ENCODE data around the gene DPRX. TPM values are rescaled to one million over a fixed set of nuclear protein-coding genes. Genes with fewer than 3 reads are reported as not detected.

The DPRX gene
- not detected in 2 replicates for total RNA-seq (2014; rRNA removed; shearing (Covaris generic))

GRCh38 chr19:53631949-53632407, at the start of gene DPRX:
DPRX (plus strand) TSS chr19:53631999; CDS start chr19:53632107, 108 bp downstream.
- DNase-seq (ENCODE audit: low read depth): no peak

- no peak for DNase-seq (ENCODE audit: low read depth)
Measured at GRCh38 chr19:53583181-53583580, 48.6 kb upstream of the DPRX start.

DNA sequence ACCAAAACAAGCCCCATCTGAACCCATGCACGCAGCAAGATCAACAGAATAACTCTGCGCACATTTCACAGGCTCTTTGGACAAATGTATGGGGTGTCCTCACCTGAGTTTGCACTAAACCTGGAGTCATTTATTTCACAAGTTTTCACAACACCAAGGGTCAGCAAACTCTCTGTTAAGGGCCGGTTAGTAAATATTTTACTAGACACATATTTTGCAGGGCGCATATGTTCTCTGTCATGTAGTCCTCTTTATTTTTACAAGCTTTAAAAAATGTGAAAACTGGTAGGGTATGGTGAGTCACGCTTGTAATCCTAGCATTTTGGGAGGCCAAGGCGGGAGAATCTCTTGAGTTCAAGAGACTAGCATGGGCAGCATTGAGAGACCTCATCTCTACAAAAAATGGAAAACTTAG, 45.5 kb upstream of the DPRX start:
- DNase-seq (ENCODE audit: low read depth): no peak

GRCh38 chr19:53594811-53595509, 36.8 kb upstream of the DPRX start:
- no peak for DNase-seq (ENCODE audit: low read depth)

DNA sequence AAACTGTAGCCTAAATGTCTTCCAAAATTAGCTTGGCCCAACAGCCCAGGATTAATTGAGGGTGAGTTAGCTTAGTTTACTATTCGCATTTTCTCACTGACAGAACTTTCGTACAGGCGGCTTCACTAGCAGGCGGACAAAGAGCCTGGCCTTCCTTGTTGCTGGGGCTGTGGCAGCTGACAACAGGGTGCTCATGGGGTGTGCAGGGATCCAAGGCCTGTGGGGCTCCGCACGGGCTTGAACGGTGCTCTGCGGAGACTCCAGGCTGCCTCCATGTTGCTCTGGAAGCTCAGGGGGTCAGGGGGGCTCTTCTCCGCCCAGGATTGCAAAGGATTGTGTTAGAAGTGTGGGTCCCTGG, 36.3 kb upstream of the DPRX start:
- DNase-seq (ENCODE audit: low read depth): no peak

GRCh38 chr19:53596056-53596455, 35.7 kb upstream of the DPRX start:
- DNase-seq (ENCODE audit: low read depth): no peak

GRCh38 chr19:53597023-53597422, 34.8 kb upstream of the DPRX start:
- DNase-seq (ENCODE audit: low read depth): no peak

DNA sequence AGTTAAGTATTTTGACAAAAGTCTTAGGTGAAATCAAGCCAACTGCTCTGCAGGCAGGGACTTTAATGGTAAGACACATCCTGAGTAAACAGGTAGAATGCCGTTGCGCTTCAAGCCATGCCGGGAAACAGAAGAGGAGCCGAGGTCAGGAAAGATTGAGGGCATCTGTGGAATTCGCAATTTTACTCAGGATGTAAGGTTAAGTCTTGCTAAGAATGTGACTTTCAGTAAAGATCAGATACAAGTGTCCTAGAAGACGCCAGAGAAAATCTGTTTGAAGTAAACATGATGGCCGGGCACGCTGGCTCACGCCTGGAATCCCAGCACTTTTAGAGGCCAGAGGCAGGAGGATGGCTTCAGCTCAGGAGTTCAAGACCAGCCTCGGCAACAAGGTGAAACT, 33.4 kb upstream of the DPRX start:
- DNase-seq (ENCODE audit: low read depth): no peak

DNA sequence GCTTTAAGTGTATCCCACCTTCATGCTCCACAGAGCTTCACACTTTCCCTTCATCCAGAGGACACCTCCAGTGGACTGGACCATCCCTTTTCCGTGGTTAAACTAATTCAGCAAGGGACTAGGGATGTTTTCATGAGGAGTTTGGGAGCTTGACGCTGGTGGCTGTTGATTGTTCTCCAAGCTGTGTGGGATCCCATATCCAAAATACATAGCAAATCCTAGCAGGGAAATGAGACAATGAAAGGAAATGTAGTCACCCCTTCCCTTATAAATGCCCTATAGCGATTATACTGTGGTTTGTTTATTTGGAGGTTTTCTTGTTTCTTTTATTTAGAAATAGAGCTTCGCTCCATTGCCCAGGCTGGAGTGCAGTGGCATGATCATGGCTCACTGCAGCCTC, 31.6 kb upstream of the DPRX start:
- DNase-seq (ENCODE audit: low read depth): no peak

DNA sequence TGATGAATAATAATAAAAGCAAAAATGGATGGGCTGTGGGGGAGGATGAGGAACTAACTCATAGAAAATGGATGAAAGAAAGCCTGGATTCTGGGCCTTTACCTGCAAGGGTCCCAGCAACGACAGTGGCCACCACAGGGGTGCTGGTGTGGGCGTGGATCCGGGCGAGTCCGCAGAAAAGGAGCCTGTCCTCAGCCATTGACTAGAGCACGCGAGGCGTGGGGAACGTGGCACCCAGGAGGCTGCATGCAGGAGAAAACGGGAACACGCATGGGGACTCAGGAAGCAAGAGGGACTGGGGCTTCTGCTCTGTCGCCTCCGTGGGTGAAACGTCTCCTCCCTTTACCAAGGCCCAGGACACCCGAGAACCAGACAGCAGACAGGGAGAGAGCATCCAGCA, 25.8 kb upstream of the DPRX start:
- no peak for DNase-seq (ENCODE audit: low read depth)

GRCh38 chr19:53608381-53608780, 23.4 kb upstream of the DPRX start:
- DNase-seq (ENCODE audit: low read depth): no peak

- DNase-seq (ENCODE audit: low read depth): no peak
Measured at GRCh38 chr19:53612762-53613526, 18.9 kb upstream of the DPRX start.

DNA sequence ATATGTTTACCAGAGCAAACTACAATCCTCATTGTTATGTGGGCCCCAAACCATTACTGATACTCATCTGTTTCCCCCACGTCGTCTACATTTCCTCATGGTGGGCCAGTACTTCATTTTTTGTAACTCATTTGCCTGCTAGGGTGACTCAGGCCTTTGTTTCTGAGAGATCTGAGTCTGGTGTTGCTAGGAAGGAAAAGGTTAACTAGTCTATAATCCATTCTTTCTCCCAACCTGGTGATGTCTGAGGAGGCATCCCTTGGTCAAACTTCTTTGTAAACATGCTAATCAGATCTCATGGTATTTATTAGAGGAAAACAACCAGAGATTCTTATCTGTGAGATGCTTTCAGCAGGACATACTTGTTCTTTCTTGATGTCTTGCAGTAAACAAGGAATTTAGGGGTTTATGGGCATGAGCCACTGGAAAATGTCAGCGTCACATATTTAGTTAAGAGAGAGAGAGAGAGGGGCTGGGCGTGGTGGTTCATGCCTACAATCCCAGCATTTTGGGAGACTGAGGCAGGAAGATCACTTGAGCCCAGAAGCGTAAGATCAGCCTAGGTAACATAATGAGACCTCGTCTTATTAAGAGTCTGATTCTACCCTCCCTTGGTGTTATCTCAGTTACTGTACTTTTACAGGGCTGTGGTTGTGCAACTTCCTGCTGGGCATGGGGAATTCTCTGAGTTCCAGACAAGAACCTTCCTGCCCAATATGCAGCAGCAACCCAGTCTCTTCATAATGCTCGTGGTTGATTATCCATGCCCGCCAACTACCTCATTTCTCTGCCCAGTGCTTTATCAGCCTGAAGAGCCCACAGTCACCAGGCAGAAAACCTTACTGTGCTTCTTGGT, 9.7 kb upstream of the DPRX start:
- DNase-seq (ENCODE audit: low read depth): no peak

GRCh38 chr19:53624771-53625545, 6.8 kb upstream of the DPRX start:
- no peak for DNase-seq (ENCODE audit: low read depth)

- DNase-seq (ENCODE audit: low read depth): no peak
Measured at GRCh38 chr19:53626486-53626885, 5.3 kb upstream of the DPRX start.

- no peak for DNase-seq (ENCODE audit: low read depth)
Measured at GRCh38 chr19:53626976-53627375, 4.8 kb upstream of the DPRX start.

GRCh38 chr19:53634768-53635167, 3.0 kb downstream of the DPRX start:
- no peak for DNase-seq (ENCODE audit: low read depth)

DNA sequence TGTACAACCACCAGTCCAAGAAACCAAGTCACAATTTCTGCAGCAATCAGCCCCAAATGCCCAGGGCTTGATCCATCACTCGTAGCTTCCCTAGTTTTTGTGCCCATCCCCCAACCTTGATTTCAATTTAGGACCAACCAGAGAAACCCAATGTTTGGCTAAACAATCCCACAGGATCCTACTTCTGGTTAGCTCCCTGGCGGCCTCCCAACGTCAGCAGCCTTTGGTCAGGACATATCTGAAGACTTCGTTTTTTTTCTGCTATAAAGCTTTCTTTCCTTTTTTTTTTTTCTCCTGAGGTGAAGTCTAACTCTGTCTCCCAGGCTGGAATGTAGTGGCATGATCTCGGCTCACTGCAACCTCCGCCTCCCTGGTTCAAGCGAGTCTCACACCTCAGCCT, 7.7 kb downstream of the DPRX start:
- no peak for DNase-seq (ENCODE audit: low read depth)

GRCh38 chr19:53642381-53643099, 10.7 kb downstream of the DPRX start:
- no peak for DNase-seq (ENCODE audit: low read depth)

DNA sequence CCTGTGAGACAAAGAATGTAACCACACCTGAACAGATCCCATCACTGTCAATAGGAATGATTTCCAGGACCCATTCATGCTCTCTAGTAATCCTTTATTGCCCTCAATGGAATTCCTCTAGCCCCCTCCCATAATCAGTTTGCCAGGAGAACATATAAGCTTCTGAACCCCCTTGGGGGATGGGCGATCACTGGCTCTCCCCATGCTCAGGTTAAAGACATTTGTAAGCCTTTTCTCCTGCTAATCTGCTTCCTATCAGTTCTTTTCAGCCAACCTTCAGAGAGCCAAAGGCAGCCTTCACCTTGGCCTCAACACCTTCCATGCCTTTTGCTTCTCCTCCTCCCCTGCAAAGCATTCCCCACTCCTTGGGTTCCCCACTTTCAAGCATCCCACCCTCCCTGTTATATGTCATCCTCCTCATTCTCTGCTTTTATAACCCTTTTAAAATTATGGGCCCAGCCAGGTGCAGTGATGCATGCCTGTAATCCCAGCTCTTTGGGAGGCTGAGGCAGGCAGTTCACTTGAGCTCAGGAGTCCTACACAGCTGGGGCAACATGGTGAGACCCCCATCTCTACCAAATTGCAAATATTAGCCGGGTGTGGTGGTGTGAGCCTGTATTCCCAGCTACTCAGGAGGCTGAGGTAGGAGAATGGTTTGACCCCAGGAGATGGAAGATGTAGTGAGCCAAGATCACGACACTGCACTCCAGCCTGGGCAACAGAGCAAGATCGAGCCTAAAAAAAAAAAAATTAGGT, 12.4 kb downstream of the DPRX start:
- DNase-seq (ENCODE audit: low read depth): no peak

Measured in RPMI7951 (cell line).